HCT116 (cell line): ENCODE measurements around the gene PSMG3.

ENCODE experiments used
- CBX3 ChIP-seq: IDR thresholded peaks from 2 replicates; pipeline ENCODE4 v1.6.1; 2012; ENCODE audit warnings: low read depth
- ELF1 ChIP-seq: IDR thresholded peaks from 2 replicates; pipeline ENCODE4 v1.6.1; 2012; ENCODE audit warnings: low read depth, borderline replicate concordance
- EZH2 ChIP-seq: fragments of 200-600 bp; sonication (generic); IDR thresholded peaks from 2 replicates; pipeline ENCODE4 v1.6.1; 2017; ENCODE audit warnings: antibody characterized with exemption, mixed run types
- POLR2A ChIP-seq: IDR thresholded peaks from 2 replicates; pipeline ENCODE4 v1.7.0; 2011; ENCODE audit warnings: borderline replicate concordance; ENCODE audit not compliant: insufficient read depth, insufficient read length; ENCODE audit errors: extremely low read depth
- REST ChIP-seq: IDR thresholded peaks from 2 replicates; pipeline ENCODE4 v1.6.1; 2012; ENCODE audit warnings: low read depth
- ZNF274 ChIP-seq: fragments of 200-500 bp; sonication (Bioruptor generic); IDR thresholded peaks from 2 replicates; pipeline ENCODE4 v1.6.1; 2014; ENCODE audit warnings: mild to moderate bottlenecking, low read depth, low read length, inconsistent platforms
- TF ChIP-seq, protein P1 (sequence below), 3 experiments: fragments of 200-600 bp in 1 of 3; sonication (generic) in 1 of 3; IDR thresholded peaks in 2 of 3; conservative IDR thresholded peaks in 1 of 3; 2 replicates each; pipeline ENCODE4 v1.5.1; 2012 to 2017; ENCODE audit warnings: low read depth in 2 of 3, low read length in 2 of 3, antibody characterized with exemption in 1 of 3, borderline replicate concordance in 1 of 3, control low read depth in 1 of 3, mild to moderate bottlenecking in 1 of 3, mixed read lengths in 1 of 3, mixed run types in 1 of 3, moderate library complexity in 1 of 3; ENCODE audit not compliant: insufficient read depth in 1 of 3

- TF ChIP-seq, protein P1, sequence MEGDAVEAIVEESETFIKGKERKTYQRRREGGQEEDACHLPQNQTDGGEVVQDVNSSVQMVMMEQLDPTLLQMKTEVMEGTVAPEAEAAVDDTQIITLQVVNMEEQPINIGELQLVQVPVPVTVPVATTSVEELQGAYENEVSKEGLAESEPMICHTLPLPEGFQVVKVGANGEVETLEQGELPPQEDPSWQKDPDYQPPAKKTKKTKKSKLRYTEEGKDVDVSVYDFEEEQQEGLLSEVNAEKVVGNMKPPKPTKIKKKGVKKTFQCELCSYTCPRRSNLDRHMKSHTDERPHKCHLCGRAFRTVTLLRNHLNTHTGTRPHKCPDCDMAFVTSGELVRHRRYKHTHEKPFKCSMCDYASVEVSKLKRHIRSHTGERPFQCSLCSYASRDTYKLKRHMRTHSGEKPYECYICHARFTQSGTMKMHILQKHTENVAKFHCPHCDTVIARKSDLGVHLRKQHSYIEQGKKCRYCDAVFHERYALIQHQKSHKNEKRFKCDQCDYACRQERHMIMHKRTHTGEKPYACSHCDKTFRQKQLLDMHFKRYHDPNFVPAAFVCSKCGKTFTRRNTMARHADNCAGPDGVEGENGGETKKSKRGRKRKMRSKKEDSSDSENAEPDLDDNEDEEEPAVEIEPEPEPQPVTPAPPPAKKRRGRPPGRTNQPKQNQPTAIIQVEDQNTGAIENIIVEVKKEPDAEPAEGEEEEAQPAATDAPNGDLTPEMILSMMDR (IDR thresholded peaks at IDR 0.05 in 2 of 3, conservative IDR thresholded peaks at IDR 0.05 in 1 of 3; ENCODE audit: borderline replicate concordance in 1 of 3, insufficient read depth in 1 of 3, low read depth in 2 of 3, low read length in 2 of 3), result no peak
- no peak for TF ChIP-seq ELF1
- no peak for TF ChIP-seq ZNF274
- TF ChIP-seq EZH2, result no peak
- no peak for TF ChIP-seq REST
- TF ChIP-seq POLR2A, result no peak
- TF ChIP-seq CBX3, result no peak
Observed at GRCh38 chr7:1523844-1524243, 46.0 kb downstream of the PSMG3 start.
